B cell (primary cell): ENCODE data around the gene MEF2B. TPM values are rescaled to one million over a fixed set of nuclear protein-coding genes. Genes with fewer than 3 reads are reported as not detected.

Source experiments
- ATAC-seq: fragments of 200-7000 bp; cut with Tn5 transposase; one replicate; pipeline ENCODE4 v1.10.0; 2021; ENCODE audit warnings: low read depth, mild to moderate bottlenecking, moderate number of reproducible peaks, moderate library complexity
- CTCF ChIA-PET: fragments of 350-600 bp; sonication (Branson Sonifier 250); formaldehyde crosslinking; loops from one replicate; lab custom pipeline; 2021; ENCODE audit warnings: antibody characterized with exemption, inconsistent platforms; lab: Charles Lee
- POLR2A ChIA-PET: fragments of 350-600 bp; sonication (Branson Sonifier 250); formaldehyde crosslinking; loops from one replicate; lab custom pipeline; 2021; ENCODE audit warnings: antibody characterized with exemption; lab: Charles Lee
- DNase-seq: peaks from one replicate; pipeline ENCODE4 v3.0.0; 2013
- H2AFZ ChIP-seq: 2 replicates; pipeline ENCODE4 v1.6.1; 2012; ENCODE audit warnings: mild to moderate bottlenecking, low read depth, low read length; ENCODE audit not compliant: insufficient read depth, poor library complexity, severe bottlenecking
- H3K27ac ChIP-seq, 2 donors: 1 replicate in 1 of 2; 2 replicates in 1 of 2; pipeline ENCODE4 v1.5.1; 2012 to 2013; ENCODE audit warnings: low read length in 2 of 2, mild to moderate bottlenecking in 2 of 2, moderate library complexity in 1 of 2
- H3K27me3 ChIP-seq, 4 experiments: fragments of 200-600 bp in 1 of 4; sonication (generic) in 1 of 4; replicated peaks in 1 of 4; 1 replicate in 2 of 4; 2 replicates in 2 of 4; pipeline versions ENCODE4 v1.6.1 to v1.7.0; 2013 to 2016; ENCODE audit warnings: low read length in 3 of 4, mild to moderate bottlenecking in 2 of 4, mixed read lengths in 1 of 4, moderate library complexity in 1 of 4; ENCODE audit not compliant: insufficient read depth in 4 of 4, control insufficient read depth in 3 of 4; ENCODE audit errors: control extremely low read depth in 1 of 4
- H3K36me3 ChIP-seq, 2 experiments: replicated peaks in 1 of 2; 1 replicate in 1 of 2; 2 replicates in 1 of 2; pipeline versions ENCODE4 v1.6.1 to v1.7.1; 2013; ENCODE audit warnings: low read length in 1 of 2; ENCODE audit not compliant: insufficient read depth in 2 of 2, control insufficient read depth in 1 of 2; ENCODE audit errors: control extremely low read depth in 1 of 2, extremely low read depth in 1 of 2
- H3K4me1 ChIP-seq, 2 donors: fragments of 200-600 bp in 1 of 2; sonication (generic) in 1 of 2; 1 replicate in 1 of 2; 2 replicates in 1 of 2; pipeline versions ENCODE4 v1.5.1 to v1.6.1; 2013 to 2017; ENCODE audit warnings: low read length in 2 of 2; ENCODE audit not compliant: control insufficient read depth in 2 of 2, insufficient read depth in 2 of 2
- H3K4me2 ChIP-seq: replicated peaks from 2 replicates; pipeline ENCODE3; 2012; ENCODE audit warnings: mild to moderate bottlenecking, low read depth, low read length; ENCODE audit not compliant: poor library complexity, severe bottlenecking
- H3K4me3 ChIP-seq, 5 experiments: fragments of 200-600 bp in 1 of 5; sonication (generic) in 1 of 5; 1 replicate in 3 of 5; 2 replicates in 2 of 5; pipeline versions ENCODE4 v1.5.1 to v1.7.0; 2011 to 2016; ENCODE audit warnings: low read length in 4 of 5, mild to moderate bottlenecking in 4 of 5, low read depth in 2 of 5, control low read depth in 1 of 5, moderate library complexity in 1 of 5; ENCODE audit not compliant: insufficient read depth in 1 of 5; ENCODE audit errors: control extremely low read depth in 1 of 5, extremely low read depth in 1 of 5
- H3K79me2 ChIP-seq: fragments of 200-600 bp; sonication (generic); one replicate; pipeline ENCODE4 v1.6.0; 2016; ENCODE audit warnings: low read length; ENCODE audit not compliant: control insufficient read depth, insufficient read depth
- H3K9ac ChIP-seq: fragments of 200-600 bp; sonication (generic); 2 replicates; pipeline ENCODE4 v1.6.1; 2017; ENCODE audit warnings: mild to moderate bottlenecking, low read length, moderate library complexity
- H3K9me3 ChIP-seq, 3 donors: one replicate each; pipeline versions ENCODE4 v1.6.1 to v1.7.1; 2013; ENCODE audit warnings: low read length in 2 of 3; ENCODE audit not compliant: control insufficient read depth in 2 of 3, insufficient read depth in 1 of 3; ENCODE audit errors: control extremely low read depth in 1 of 3
- H4K20me1 ChIP-seq: 2 replicates; pipeline ENCODE4 v1.6.0; 2012; ENCODE audit warnings: mild to moderate bottlenecking, low read length; ENCODE audit not compliant: insufficient read depth, control insufficient read depth, poor library complexity, severe bottlenecking
- H3K27ac Mint-ChIP-seq: one replicate; pipeline ENCODE4 v1.8.0; 2021; ENCODE audit warnings: mixed read lengths
- H3K27me3 Mint-ChIP-seq: one replicate; pipeline ENCODE4 v1.8.0; 2021; ENCODE audit warnings: mixed read lengths
- H3K4me1 Mint-ChIP-seq: one replicate; pipeline ENCODE4 v1.8.0; 2021; ENCODE audit warnings: mixed read lengths
- H3K4me3 Mint-ChIP-seq: one replicate; pipeline ENCODE4 v1.8.0; 2021; ENCODE audit warnings: mixed read lengths
- H3K9me3 Mint-ChIP-seq: one replicate; pipeline ENCODE4 v1.8.0; 2022; ENCODE audit warnings: mixed read lengths; ENCODE audit not compliant: insufficient read depth
- EZH2 ChIP-seq: IDR thresholded peaks from 2 replicates; pipeline ENCODE4 v1.6.1; 2012; ENCODE audit warnings: borderline replicate concordance, low read depth, mild to moderate bottlenecking, moderate library complexity, low read length; ENCODE audit not compliant: insufficient read depth, poor library complexity, severe bottlenecking
- WGBS: methylation state at CpG from one replicate; pipeline ENCODE4 v1.1.5; 2013; ENCODE audit warnings: missing lambda C conversion rate; ENCODE audit not compliant: insufficient coverage; 5-methylcytosine and 5-hydroxymethylcytosine counted together
- intact Hi-C: fragments of 100-400 bp; cut with micrococcal nuclease; formaldehyde crosslinking; loops from one replicate; pipeline ENCODE4 v1.10.0; 2022
- polyA plus RNA-seq: library from polyadenylated mRNA; depleted of rRNA; stranded (reverse); fragments of >200 nt; gene quantifications from 2 replicates; pipeline ENCODE4 v1.2.3, GENCODE V29; 2012
- total RNA-seq, 2 donors: library from RNA; stranded (reverse); fragments of 120-200 nt in 1 of 2; gene quantifications; 1 replicate in 1 of 2; 2 replicates in 1 of 2; pipeline versions ENCODE4 v1.2.3 to v1.2.4, GENCODE V29; 2013 to 2022
- TF ChIP-seq, protein P1 (sequence below): fragments of 200-600 bp; IDR thresholded peaks from one replicate; pipeline ENCODE4 v1.8.0; 2022; ENCODE audit warnings: antibody characterized with exemption, mild to moderate bottlenecking

Gene MEF2B
- total and polyA plus RNA-seq, 2 donors (not counting 1 experiment from before 2014, with no cell fraction given), result 4.6 to 5.5 TPM

DNA sequence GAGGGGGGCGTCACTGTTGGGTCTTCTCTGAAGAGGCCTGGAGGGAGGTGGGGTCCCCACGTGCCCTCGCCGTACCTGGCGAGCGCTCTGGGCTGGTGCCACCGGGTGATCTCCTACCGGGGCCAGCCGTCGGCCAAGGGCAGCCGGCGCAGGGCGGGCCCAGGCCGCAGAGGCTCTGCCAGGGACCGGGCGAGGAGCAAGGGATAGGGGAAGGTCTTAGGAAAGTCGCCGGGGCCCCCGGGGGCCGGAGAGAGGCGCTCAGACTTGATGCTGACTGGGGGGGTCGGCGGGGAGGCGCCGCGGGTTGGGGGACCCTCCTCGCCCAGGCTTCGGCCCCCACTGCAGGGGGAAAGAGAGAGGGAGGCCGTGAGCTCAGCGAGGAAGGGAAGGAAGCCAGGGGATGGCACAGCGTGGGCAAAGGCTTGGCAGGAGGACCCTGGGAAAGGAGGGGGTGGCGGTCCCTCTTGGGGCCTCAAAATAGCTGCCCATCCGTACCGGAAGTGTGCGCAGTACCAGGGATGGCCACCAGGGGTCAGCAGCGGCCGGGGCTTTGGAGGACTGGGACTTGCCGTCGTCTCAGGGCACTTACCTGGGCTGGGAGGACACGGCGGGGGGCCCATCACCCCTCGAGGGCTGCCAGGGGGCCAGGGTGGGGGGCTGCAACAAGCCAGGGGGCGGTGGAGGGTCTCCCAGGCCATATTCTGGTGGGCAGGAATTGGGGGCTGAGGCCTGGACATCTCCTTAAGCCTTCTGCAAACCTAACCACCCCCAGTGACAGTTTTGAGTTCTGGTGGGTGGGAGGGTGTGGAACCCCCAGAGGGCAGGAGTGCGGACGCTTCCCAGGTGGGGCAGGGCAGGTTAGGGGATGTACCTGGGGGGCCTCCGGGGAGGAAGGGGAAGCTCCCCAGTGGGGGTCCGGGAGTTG is 24.1 kb downstream of the MEF2B start:
- no peak overlapping the region for H3K4me3 ChIP-seq
- H3K27me3 ChIP-seq, result no peaks in the 10 kb centered on the region
- ChIA-PET POLR2A (interaction anchor here (0.7 to 1.7 kb wide), 3 partner anchors 29 to 330 kb away, joined by 3 to 11 read pairs (median 4); no protein-coding TSS in a partner anchor), CTCF (interaction anchor here (0.6 to 10.8 kb wide), 13 partner anchors 11 to 344 kb away, joined by 3 to 285 read pairs (median 5); partner anchors contain the start of genes MEF2B and SLC25A42)
- peaks cover 6 to 12% of the 10 kb centered on the region in 2 donors for H3K4me1 ChIP-seq
- TF ChIP-seq EZH2, result no peak
- TF ChIP-seq, protein P1, sequence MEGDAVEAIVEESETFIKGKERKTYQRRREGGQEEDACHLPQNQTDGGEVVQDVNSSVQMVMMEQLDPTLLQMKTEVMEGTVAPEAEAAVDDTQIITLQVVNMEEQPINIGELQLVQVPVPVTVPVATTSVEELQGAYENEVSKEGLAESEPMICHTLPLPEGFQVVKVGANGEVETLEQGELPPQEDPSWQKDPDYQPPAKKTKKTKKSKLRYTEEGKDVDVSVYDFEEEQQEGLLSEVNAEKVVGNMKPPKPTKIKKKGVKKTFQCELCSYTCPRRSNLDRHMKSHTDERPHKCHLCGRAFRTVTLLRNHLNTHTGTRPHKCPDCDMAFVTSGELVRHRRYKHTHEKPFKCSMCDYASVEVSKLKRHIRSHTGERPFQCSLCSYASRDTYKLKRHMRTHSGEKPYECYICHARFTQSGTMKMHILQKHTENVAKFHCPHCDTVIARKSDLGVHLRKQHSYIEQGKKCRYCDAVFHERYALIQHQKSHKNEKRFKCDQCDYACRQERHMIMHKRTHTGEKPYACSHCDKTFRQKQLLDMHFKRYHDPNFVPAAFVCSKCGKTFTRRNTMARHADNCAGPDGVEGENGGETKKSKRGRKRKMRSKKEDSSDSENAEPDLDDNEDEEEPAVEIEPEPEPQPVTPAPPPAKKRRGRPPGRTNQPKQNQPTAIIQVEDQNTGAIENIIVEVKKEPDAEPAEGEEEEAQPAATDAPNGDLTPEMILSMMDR, result peak; percentile 83
- peak; percentile 96 for ATAC-seq
- H3K9me3 ChIP-seq, result no peaks in the 10 kb centered on the region
- intact Hi-C loops, result loop anchor here (1.0 to 2.0 kb wide), 4 partner anchors 8 to 79 kb away; partner anchors contain the start of gene TMEM161A
- H3K27ac ChIP-seq, result no peak overlapping the region
- no peak overlapping the region for H3K4me3 Mint-ChIP-seq
- H2AFZ ChIP-seq, result peak overlapping the region; percentile 66
- H3K9me3 Mint-ChIP-seq, result no peaks in the 10 kb centered on the region
- no peak overlapping the region for H3K9ac ChIP-seq
- 49% methylated on average over 44 of the region's 47 CpGs for WGBS
- H3K79me2 ChIP-seq, result no peaks in the 10 kb centered on the region
- no peaks in the 10 kb centered on the region for H4K20me1 ChIP-seq
- peak overlapping the region; percentile 68 for H3K4me2 ChIP-seq
- H3K36me3 ChIP-seq, result peaks cover 4 to 15% of the 10 kb centered on the region in 2 experiments
- no peak overlapping the region for H3K27ac Mint-ChIP-seq
- peaks cover 9% of the 10 kb centered on the region for H3K4me1 Mint-ChIP-seq
- peak; percentile 86 for DNase-seq
- no peaks in the 10 kb centered on the region for H3K27me3 Mint-ChIP-seq
